SU-DHL-6 (cell line): ENCODE data around the gene SSR4.

Experiments
- EZH2phosphoT487 ChIP-seq: fragments of 200-600 bp; sonication (generic), shearing (Covaris generic); conservative IDR thresholded peaks from 2 replicates; pipeline ENCODE4 v1.6.1; 2018; ENCODE audit warnings: mild to moderate bottlenecking, antibody characterized with exemption, low read length, moderate library complexity, mixed read lengths
- TF ChIP-seq, protein P1 (sequence below): fragments of 200-600 bp; sonication (generic); IDR thresholded peaks from one replicate; pipeline ENCODE4 v1.5.1; 2017; ENCODE audit warnings: antibody characterized with exemption, mild to moderate bottlenecking, low read length, moderate library complexity; ENCODE audit not compliant: insufficient read depth, poor library complexity, severe bottlenecking

DNA sequence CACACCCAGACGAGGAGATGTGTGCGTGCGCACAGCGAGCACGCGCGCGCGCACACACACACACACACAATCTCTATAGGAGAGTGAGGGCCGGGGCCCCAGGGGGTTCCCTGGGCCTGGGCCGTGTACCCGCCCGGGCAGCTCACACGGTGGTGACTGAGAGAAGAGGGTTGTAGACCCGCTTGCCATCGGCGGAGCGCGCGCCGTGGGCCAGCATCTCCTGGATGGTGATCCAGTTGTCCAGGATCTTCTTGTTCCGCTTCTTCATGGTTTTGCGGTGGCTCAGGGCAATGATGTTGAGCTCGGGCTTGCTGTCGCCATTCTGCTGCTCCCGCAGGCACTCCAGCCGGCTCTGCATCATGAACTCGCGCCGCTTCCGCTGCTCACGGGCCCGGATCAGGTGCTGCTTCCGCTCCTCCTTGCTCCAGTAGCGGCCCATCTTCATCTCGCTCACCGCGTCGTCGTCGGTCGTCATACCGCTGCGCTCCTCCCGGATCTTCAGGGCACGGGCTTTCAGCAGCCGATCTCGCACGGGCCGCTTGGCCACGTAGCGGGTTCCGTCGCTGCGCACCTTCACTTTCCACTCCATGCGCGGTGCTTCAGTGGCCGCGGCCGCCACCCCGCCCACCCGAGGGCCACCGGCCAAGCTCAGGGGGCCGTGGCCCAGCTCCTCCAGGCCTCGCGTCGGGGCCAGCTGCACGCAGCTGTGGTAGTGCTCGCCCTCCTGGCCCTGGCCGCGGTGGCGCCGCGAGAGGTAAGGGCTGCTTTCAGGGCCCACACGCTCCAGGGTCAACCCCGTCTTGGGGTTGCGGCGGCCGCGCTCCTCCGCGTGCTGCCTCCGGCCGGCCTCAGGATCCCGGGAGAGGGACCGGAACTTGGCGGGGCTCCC lies 9.0 kb downstream of the SSR4 start:
- TF ChIP-seq, protein P1, sequence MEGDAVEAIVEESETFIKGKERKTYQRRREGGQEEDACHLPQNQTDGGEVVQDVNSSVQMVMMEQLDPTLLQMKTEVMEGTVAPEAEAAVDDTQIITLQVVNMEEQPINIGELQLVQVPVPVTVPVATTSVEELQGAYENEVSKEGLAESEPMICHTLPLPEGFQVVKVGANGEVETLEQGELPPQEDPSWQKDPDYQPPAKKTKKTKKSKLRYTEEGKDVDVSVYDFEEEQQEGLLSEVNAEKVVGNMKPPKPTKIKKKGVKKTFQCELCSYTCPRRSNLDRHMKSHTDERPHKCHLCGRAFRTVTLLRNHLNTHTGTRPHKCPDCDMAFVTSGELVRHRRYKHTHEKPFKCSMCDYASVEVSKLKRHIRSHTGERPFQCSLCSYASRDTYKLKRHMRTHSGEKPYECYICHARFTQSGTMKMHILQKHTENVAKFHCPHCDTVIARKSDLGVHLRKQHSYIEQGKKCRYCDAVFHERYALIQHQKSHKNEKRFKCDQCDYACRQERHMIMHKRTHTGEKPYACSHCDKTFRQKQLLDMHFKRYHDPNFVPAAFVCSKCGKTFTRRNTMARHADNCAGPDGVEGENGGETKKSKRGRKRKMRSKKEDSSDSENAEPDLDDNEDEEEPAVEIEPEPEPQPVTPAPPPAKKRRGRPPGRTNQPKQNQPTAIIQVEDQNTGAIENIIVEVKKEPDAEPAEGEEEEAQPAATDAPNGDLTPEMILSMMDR = no peak
- TF ChIP-seq EZH2phosphoT487 = no peak
